Right lobe of liver (tissue), 6 donors: Measurements from ENCODE around the gene ATP2B3. TPM values are rescaled to one million over a fixed set of nuclear protein-coding genes. Genes with fewer than 3 reads are reported as not detected.

ENCODE experiments used
- ATAC-seq, 4 donors: fragments of 200-7000 bp; cut with Tn5 transposase; one replicate each; pipeline ENCODE4 v1.9.1; 2020; ENCODE audit warnings: mild to moderate bottlenecking in 4 of 4, moderate library complexity in 4 of 4
- DNase-seq, 3 donors: peaks; one replicate each; pipeline ENCODE4 v3.0.0-alpha.2; 2020
- H3K27ac ChIP-seq, 3 donors: fragments of 200-600 bp; one replicate each; pipeline ENCODE4 v1.8.0; 2022
- H3K27me3 ChIP-seq, 2 donors: fragments of 200-600 bp; one replicate each; pipeline ENCODE4 v1.8.0; 2022
- H3K36me3 ChIP-seq, 4 donors: fragments of 200-600 bp; sonication (generic) in 1 of 4; one replicate each; pipeline versions ENCODE4 v1.5.1 to v1.8.0; 2017 to 2022; ENCODE audit warnings: control low read depth in 1 of 4
- H3K4me1 ChIP-seq, 4 donors: fragments of 200-600 bp; sonication (generic) in 1 of 4; one replicate each; pipeline versions ENCODE4 v1.5.1 to v1.8.0; 2017 to 2022; ENCODE audit warnings: control low read depth in 1 of 4
- H3K4me3 ChIP-seq, 3 donors: fragments of 200-600 bp; one replicate each; pipeline ENCODE4 v1.8.0; 2022
- H3K9me3 ChIP-seq, 4 donors: fragments of 200-600 bp; sonication (generic) in 1 of 4; one replicate each; pipeline versions ENCODE4 v1.5.1 to v1.8.0; 2017 to 2022; ENCODE audit warnings: control low read depth in 1 of 4
- CTCF ChIP-seq, 4 donors: fragments of 200-600 bp in 3 of 4; fragments of 450-650 bp in 1 of 4; IDR thresholded peaks; one replicate each; pipeline versions ENCODE4 v1.5.1 to v1.8.0; 2016 to 2022; ENCODE audit warnings: antibody characterized with exemption in 4 of 4, mild to moderate bottlenecking in 2 of 4
- POLR2A ChIP-seq: fragments of 450-650 bp; IDR thresholded peaks from one replicate; pipeline ENCODE4 v1.6.1; 2017; ENCODE audit warnings: antibody characterized with exemption, mild to moderate bottlenecking
- WGBS: methylation state at CpG from one replicate; pipeline ENCODE4 v1.1.6; 2018; ENCODE audit warnings: low coverage, low lambda C conversion rate; ENCODE audit not compliant: insufficient coverage; ENCODE audit errors: missing lambda C conversion rate; 5-methylcytosine and 5-hydroxymethylcytosine counted together
- intact Hi-C, 2 donors: fragments of 100-400 bp; cut with DNase I; formaldehyde crosslinking; loops; one replicate each; pipeline versions ENCODE4 v1.11.2 to v1.14.1; 2022
- total RNA-seq, 6 experiments: library from RNA; depleted of rRNA in 2 of 6; stranded (reverse); fragments of >200 nt in 2 of 6; fragmentation: NEBNext Ultra II Directional in 3 of 6; extraction: Animal tissue kit (Norgen Biotek cat#: 25700) in 3 of 6; gene quantifications; one replicate each; pipeline versions ENCODE4 v1.1.0 to v1.2.4, GENCODE V29; 2016 to 2023
- donor health status: DM: no; HTN: yes; CAD: no.
- donor health status: DM: no; HTN: no; CAD: no.
- donor health status: DM: no; HTN: no; CAD: no.
- donor health status: DM: no; HTN: yes; CAD: no.
- donor health status: DM: no; HTN: yes; CAD: no.

Gene ATP2B3
- total RNA-seq, 6 experiments from 2014 or later = 0.07 TPM; not detected in 5

- no CpG with 5 or more reads among the region's 9 CpGs for WGBS
- H3K27ac ChIP-seq = peak overlapping the region in 2 of 3 donors; percentile 47 to 49
Measured at GRCh38 chrX:153610836-153611213, 93.4 kb downstream of the ATP2B3 start.

DNA sequence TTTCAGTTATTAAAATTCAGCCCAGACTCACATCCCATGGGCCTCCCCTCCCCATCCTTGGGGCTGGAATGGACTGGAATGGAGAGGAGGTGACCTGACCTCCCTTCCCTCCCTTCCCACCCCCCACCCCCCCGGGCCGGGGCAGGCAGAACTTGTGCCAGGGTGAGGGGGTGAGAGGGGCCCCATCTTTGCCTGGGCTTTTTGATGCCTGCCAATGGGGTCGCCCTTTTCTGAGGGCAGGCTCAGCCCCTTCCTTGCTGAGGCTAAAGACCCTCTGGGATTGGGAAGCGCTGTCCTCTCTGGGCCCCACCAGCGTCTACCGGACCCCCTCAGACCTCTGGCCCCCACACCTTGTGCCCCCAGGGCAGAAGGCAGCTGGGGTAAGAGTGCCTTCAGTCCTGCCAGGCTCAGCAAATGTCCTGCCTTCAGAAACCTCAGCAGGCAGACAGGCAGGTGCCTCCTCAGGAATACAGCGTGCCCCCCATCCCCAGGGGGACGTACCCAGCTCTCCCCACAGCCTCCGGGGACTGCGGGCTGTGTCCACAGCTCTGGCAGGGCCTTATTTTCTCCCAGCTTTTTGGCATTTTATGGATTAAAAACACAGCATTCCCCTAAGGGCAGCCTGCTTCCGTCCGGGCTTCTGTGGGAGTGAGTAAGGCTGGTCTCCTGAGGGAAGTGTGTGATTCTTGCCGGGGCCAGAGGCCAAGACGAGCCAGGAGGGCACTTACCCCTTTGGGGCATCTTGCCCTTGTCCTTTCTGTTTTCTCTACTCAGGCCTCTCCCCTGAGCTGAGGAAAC lies 94.1 kb downstream of the ATP2B3 start:
- peaks cover 0 to 10% (median 0%) of the 10 kb centered on the region in 4 donors for H3K4me1 ChIP-seq
- DNase-seq (no peak), ATAC-seq (no peak)
- WGBS = 64% methylated on average over 5 of the region's 14 CpGs
- intact Hi-C loops = no loop called here
- no peaks in the 10 kb centered on the region for H3K36me3 ChIP-seq
- H3K27me3 ChIP-seq = no peaks in the 10 kb centered on the region
- no peak overlapping the region for H3K27ac ChIP-seq
- no peak for TF ChIP-seq POLR2A
- no peak for TF ChIP-seq CTCF (IDR thresholded peaks at IDR 0.05)
- H3K9me3 ChIP-seq = no peaks in the 10 kb centered on the region
- H3K4me3 ChIP-seq = no peak overlapping the region

More at GRCh38 chrX:153610836-153611213, 93.4 kb downstream of the ATP2B3 start:
- Histone ChIP-seq H3K9me3 (no peaks in the 10 kb centered on the region), H3K36me3 (no peaks in the 10 kb centered on the region), H3K4me1 (peaks cover 0 to 10% (median 0%) of the 10 kb centered on the region in 4 donors), H3K27me3 (no peaks in the 10 kb centered on the region), H3K4me3 (peak overlapping the region in 1 of 3 donors; percentile 27)
- DNase-seq (peak in 1 of 3 donors; percentile 56), ATAC-seq (peak in 1 of 4 donors; percentile 9)
- TF ChIP-seq CTCF (IDR thresholded peaks at IDR 0.05) (no peak), POLR2A (no peak)
- intact Hi-C loops = no loop called here

GRCh38 chrX:153612413-153612812 lies 95.0 kb downstream of the ATP2B3 start:
- Histone ChIP-seq H3K4me1 (peaks cover 0 to 10% (median 0%) of the 10 kb centered on the region in 4 donors), H3K9me3 (no peaks in the 10 kb centered on the region), H3K4me3 (no peak overlapping the region), H3K36me3 (no peaks in the 10 kb centered on the region), H3K27ac (no peak overlapping the region), H3K27me3 (no peaks in the 10 kb centered on the region)
- intact Hi-C loops = no loop called here
- DNase-seq (peak in 1 of 3 donors; percentile 15), ATAC-seq (no peak)
- 52% methylated on average over 6 of the region's 10 CpGs for WGBS
- TF ChIP-seq POLR2A = no peak
- TF ChIP-seq CTCF (IDR thresholded peaks at IDR 0.05) = no peak

- Histone ChIP-seq H3K4me3 (no peak overlapping the region), H3K9me3 (no peaks in the 10 kb centered on the region), H3K36me3 (no peaks in the 10 kb centered on the region), H3K27me3 (no peaks in the 10 kb centered on the region), H3K27ac (no peak overlapping the region), H3K4me1 (peaks cover 0 to 9% (median 0%) of the 10 kb centered on the region in 4 donors)
- DNase-seq (no peak), ATAC-seq (no peak)
- WGBS = 58% methylated on average over 6 of the region's 6 CpGs
- intact Hi-C loops = no loop called here
- TF ChIP-seq CTCF (IDR thresholded peaks at IDR 0.05) (no peak), POLR2A (no peak)
Measured at GRCh38 chrX:153614818-153615217, 97.4 kb downstream of the ATP2B3 start.
